Measurements from ENCODE around the gene AKAP13.

The AKAP13 gene

GRCh38 chr15:85492406-85492805 lies 112.0 kb downstream of the AKAP13 start:
- Mint-ChIP-seq H3K4me3 (no peak overlapping the region), H3K9me3 (no peaks in the 10 kb centered on the region), H3K27me3 (ENCODE audit: low read depth, poor library complexity) (no peaks in the 10 kb centered on the region), H3K27ac (no peak overlapping the region), H3K36me3 (ENCODE audit: low read depth) (peaks cover 28% of the 10 kb centered on the region), H3K4me1 (peaks cover 85% of the 10 kb centered on the region)
- DNase-seq, result no peak
- TF ChIP-seq, protein P1, sequence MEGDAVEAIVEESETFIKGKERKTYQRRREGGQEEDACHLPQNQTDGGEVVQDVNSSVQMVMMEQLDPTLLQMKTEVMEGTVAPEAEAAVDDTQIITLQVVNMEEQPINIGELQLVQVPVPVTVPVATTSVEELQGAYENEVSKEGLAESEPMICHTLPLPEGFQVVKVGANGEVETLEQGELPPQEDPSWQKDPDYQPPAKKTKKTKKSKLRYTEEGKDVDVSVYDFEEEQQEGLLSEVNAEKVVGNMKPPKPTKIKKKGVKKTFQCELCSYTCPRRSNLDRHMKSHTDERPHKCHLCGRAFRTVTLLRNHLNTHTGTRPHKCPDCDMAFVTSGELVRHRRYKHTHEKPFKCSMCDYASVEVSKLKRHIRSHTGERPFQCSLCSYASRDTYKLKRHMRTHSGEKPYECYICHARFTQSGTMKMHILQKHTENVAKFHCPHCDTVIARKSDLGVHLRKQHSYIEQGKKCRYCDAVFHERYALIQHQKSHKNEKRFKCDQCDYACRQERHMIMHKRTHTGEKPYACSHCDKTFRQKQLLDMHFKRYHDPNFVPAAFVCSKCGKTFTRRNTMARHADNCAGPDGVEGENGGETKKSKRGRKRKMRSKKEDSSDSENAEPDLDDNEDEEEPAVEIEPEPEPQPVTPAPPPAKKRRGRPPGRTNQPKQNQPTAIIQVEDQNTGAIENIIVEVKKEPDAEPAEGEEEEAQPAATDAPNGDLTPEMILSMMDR (IDR thresholded peaks at IDR 0.05), result no peak

GRCh38 chr15:85493260-85493659 lies 112.9 kb downstream of the AKAP13 start:
- Mint-ChIP-seq H3K4me1 (peaks cover 85% of the 10 kb centered on the region), H3K9me3 (no peaks in the 10 kb centered on the region), H3K27ac (peak overlapping the region; percentile 92), H3K27me3 (ENCODE audit: low read depth, poor library complexity) (no peaks in the 10 kb centered on the region), H3K4me3 (no peak overlapping the region), H3K36me3 (ENCODE audit: low read depth) (peaks cover 21% of the 10 kb centered on the region)
- TF ChIP-seq, protein P1 (IDR thresholded peaks at IDR 0.05), result no peak
- no peak for DNase-seq

DNA sequence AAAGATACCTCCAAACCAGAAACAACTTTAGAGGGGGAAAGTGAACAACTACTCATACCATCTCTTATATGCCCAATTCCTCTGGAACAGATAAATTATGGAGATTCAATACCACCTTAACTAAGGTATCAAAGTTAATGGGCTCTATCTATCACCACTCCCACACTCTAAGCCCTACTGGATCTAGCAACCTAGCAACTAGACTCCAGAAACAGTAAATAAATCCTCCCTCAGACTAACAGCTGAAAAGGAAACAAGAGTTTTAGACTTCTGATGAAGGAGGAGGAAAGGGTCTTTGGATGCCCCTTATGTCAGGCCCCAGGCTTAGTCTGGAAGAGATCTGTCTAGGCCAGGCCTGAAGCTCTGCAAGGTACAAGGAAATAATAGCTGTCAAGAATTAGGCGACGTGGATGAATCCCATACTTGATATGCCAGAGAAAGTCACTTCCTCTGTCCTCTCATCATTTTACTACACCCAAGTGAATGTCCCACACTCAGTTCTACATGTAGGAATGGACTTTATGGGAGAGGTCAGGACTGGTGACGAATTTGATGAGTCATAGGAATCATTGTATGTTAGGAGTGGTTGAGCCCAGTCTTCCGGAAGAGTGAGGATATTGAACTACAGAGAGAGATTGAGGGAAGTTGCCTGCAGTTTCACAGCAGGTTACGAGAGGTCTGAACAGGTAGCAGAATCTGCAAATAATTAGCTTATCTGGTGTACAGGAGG lies 113.8 kb downstream of the AKAP13 start:
- peak overlapping the region; percentile 83 for H3K27ac Mint-ChIP-seq
- H3K4me1 Mint-ChIP-seq, result peaks cover 85% of the 10 kb centered on the region
- peak overlapping the region; percentile 40 for H3K4me3 Mint-ChIP-seq

GRCh38 chr15:85495096-85495495 lies 114.7 kb downstream of the AKAP13 start:
- H3K36me3 Mint-ChIP-seq (ENCODE audit: low read depth), result peaks cover 10% of the 10 kb centered on the region
- DNase-seq, result no peak
- peak overlapping the region; percentile 91 for H3K27ac Mint-ChIP-seq
- peaks cover 85% of the 10 kb centered on the region for H3K4me1 Mint-ChIP-seq
- H3K9me3 Mint-ChIP-seq, result no peaks in the 10 kb centered on the region
- peak overlapping the region; percentile 35 for H3K4me3 Mint-ChIP-seq
- H3K27me3 Mint-ChIP-seq (ENCODE audit: low read depth, poor library complexity), result no peaks in the 10 kb centered on the region
- TF ChIP-seq, protein P1 (IDR thresholded peaks at IDR 0.05), result no peak

More for the DNA sequence above, 113.8 kb downstream of the AKAP13 start:
- Mint-ChIP-seq H3K9me3 (no peaks in the 10 kb centered on the region), H3K27me3 (ENCODE audit: low read depth, poor library complexity) (no peaks in the 10 kb centered on the region), H3K36me3 (ENCODE audit: low read depth) (peaks cover 17% of the 10 kb centered on the region)
- TF ChIP-seq, protein P1 (IDR thresholded peaks at IDR 0.05), result no peak
- DNase-seq, result no peak

- TF ChIP-seq, protein P1 (IDR thresholded peaks at IDR 0.05), result no peak
- no peak for DNase-seq
- Mint-ChIP-seq H3K27ac (peak overlapping the region; percentile 91), H3K27me3 (ENCODE audit: low read depth, poor library complexity) (no peaks in the 10 kb centered on the region), H3K4me3 (peak overlapping the region; percentile 35), H3K36me3 (ENCODE audit: low read depth) (peaks cover 6% of the 10 kb centered on the region), H3K9me3 (no peaks in the 10 kb centered on the region), H3K4me1 (peaks cover 85% of the 10 kb centered on the region)
These were observed 115.1 kb downstream of the AKAP13 start for GRCh38 chr15:85495544-85495943.

GRCh38 chr15:85496151-85496550 lies 115.7 kb downstream of the AKAP13 start:
- H3K36me3 Mint-ChIP-seq (ENCODE audit: low read depth), result no peaks in the 10 kb centered on the region
- no peak for DNase-seq
- peaks cover 85% of the 10 kb centered on the region for H3K4me1 Mint-ChIP-seq
- H3K4me3 Mint-ChIP-seq, result no peak overlapping the region
- no peak overlapping the region for H3K27ac Mint-ChIP-seq
- H3K9me3 Mint-ChIP-seq, result no peaks in the 10 kb centered on the region
- no peaks in the 10 kb centered on the region for H3K27me3 Mint-ChIP-seq (ENCODE audit: low read depth, poor library complexity)
- TF ChIP-seq, protein P1 (IDR thresholded peaks at IDR 0.05), result no peak

Data from nephron progenitor cell (in vitro differentiated cells).